IPS-NIHi11 (cell line): Measurements from ENCODE around the gene PYGM.

Experiments used
- DNase-seq: peaks from one replicate; pipeline ENCODE4 v3.0.0; 2012; ENCODE audit warnings: mixed read lengths, low spot score

Gene PYGM

DNA sequence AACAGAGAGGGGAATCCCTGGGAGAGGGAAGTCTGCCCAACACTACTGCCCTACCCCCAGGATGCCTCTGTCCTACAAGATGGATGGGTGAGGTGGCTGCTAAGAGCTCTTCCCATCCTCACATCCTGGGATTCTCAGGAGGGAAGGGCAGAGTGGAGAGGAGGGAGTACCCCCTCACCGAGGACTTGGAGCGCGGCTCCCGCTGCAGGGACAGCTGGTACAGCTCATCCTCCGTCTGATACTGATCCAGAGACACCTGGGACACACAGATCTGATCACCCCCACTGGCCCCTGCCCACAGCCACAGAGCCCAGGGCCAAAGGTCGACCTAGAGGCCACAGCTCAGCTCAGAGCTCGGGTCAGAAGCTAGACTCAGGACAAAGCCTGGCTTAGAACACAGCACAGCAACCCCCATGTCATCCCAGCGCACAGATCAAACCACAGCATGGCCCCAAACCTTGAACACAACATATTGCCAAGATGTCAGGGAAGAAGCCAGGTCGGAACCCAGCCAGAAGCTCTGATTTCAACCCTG is 24.0 kb downstream of the PYGM start:
- DNase-seq, result no peak

DNA sequence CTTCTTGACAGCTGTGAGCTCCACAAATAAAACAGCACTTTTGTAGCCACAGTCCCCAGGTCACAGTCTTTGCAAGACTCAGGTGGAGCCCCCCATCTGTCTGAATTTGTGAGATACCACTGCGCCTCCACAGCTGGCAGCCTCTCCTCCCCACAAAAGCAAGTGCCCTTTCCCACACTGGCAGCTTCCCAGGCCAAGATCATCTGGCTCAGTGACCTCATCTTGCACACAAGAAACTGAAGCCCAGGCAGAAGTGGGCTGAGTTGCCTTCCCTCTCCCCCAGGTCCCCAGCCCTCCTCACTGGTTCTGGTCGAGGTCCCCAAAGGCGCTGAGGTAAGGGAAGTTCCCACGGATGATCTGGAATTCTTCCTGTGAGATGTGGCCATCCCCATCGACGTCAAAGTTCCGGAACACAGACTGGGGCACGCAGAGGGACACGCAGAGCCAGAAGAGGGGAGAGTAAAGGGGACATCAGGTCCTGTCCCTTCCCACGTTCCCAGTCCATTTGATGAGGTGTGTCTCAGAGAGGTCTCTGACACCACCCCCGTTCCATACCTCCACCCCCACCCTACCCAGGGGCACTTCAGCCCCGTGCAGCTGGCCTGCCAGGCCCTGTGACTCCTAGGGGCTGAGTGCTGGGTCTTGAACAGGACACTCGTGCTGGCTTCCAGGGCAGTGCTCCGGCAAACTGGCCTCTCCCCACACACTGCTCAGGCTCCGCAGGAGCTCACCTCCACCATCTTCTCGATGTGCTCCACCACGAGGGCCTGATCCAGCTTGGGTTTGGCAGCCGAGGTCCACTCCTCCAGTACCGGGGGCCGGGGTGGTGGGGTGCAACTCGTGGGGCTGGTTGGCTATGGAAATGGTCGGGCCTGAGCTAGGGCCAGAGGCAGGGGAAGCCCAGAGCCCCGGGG is 24.7 kb downstream of the PYGM start:
- DNase-seq, result no peak

DNA sequence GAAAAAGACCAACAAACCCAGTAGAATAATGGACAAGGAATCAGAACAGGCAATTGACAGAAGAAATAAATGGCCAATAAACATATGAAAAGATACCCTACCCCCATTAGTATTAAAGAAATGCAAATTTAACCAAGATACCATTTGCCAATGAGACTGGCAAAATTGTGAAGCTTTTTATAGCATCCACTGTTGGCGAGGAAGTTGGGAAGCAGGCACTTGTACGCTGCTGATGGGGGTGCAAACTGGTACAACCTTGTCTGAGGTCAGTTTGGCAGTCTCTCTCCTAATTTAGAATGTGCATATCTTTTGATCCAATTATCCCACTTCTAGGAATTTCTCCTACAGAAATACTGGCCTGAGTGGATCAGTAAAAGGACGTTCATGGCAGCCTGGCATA is 28.2 kb downstream of the PYGM start:
- DNase-seq, result no peak

DNA sequence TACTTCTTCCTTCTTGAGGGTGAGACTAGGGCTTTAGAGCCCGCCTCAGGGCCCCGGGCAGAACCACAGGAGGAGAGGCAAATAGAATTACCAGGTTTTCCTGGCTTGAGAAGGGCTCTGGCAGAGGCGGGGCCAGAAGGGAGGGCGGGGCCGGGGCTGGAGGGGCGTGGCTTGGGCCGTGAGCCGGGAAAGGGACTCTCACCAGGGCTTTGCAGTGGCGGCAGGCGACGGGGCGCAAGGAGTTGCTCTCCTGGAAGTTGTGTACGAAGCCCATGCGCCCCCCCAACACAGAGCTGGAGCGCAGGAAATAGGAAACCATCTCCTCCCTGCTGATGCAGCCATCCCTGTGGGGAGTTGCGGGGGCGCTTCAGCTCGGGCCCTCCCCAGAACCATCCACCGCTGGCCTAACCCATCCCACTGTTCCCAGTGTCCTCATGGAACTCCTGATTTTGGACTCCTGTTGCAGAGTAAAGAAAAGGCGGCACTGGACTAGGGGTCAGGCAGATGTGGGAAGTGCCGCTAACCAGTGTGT is 29.9 kb downstream of the PYGM start:
- peak; percentile 88 for DNase-seq

DNA sequence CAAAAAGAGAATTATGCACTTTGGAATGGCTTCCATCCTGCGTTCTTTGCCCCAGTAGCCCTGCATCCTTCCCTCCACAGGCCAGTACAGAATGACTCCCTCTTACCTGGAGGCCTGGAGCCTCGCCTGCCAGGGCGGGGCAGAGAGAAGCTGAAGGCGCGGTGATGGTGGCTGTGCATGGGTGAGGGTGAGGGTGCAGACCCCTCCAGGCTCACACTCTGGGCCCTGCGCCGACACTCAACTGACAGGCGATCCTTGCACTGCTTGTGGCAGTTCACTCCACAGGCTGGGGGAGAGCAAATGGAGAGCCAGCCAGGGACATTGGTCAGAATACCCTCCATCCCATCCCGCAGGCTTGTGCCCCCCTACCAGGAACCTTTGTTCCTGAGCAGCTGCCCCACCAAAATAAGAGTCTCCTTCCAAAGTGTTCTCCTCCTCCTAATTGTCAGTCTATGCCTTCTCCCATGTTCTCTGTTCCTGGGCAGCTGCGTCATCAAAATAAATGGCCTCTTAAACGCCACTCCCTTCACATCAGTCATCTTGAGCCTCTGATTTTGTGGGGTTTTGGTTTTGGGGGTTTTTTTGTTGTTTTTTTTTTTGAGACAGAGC is 30.9 kb downstream of the PYGM start:
- DNase-seq, result no peak

DNA sequence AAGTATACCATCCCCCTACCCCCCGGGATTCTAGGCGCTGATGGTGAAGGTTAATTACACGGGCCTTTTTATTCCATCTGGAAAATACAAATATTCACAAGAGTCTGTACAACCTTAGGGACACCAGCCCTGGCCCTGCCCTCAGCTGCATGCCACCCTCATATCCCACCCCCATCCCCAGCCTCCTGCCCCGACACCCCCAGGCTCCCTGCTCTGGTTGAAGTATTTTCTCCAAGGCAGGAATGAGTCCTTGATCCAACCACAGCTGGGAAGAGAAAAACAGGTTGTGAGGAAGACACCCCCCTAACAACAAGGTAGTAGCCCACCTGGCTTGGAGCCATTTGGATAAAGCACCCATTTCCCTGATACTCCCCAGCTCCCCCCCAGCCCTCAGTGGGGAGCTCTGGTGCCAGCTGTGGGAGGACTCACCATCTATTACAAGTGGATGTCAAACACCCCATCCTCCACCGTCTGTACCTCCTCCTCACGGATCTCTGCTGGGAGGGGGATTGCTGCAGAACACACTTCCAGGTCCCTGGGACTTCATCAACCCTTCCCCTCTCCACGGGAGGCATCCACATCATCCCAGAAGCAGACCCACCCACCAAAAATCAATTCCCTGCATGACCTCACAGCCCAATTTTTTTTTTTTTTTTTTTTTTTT is 32.8 kb downstream of the PYGM start:
- DNase-seq, result no peak

DNA sequence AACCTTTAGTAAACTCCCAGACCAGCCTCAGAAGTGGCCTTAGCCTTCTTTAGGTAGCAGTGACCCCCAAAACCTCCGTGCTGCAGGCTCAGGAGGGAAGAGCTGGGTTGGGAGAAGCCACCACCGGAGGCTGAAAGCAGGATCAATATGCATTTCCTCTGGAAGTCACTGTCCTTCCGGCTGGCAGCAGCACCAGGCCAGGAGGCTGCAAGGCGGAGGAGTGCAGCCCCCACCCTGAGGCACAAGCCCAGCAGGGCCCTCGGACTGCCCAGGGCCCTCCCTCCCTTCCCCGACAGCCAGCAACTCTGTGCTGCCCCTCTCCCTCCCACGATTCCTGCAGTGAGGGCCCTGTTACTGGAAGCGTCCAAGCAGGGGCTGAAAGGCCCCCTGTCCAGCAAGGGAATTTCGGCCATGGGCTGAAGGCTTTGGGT is 33.5 kb downstream of the PYGM start:
- no peak for DNase-seq

DNA sequence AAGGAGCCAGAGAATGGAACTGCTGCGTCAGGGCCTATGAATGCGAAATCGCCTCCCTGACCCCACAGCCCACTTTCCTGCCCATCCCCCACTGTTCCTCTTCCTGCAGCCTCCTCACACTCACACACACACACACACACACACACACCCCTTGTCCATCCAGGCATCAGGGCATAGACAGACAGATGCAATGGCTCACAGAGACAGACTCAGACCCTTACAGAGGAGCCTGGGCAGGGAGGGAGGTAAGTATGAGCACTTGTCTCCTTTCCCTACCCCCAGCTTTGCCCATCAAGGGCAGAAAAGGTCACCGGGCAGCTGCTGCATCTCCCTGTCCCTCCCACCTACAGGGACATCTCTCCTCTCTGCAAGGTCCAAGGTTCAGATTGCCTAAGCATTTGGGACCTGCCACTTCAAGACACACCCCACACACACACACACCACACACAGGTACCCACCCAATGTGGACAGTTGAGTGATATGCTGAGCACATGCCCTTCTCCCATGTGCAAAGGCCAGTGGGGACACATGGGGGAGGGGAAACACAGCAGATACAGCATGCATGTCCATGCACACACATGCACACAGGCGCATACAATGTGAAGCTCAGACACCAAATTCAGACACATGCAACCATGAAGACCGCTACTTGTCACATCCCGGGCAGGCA is 34.8 kb downstream of the PYGM start:
- DNase-seq, result no peak

DNA sequence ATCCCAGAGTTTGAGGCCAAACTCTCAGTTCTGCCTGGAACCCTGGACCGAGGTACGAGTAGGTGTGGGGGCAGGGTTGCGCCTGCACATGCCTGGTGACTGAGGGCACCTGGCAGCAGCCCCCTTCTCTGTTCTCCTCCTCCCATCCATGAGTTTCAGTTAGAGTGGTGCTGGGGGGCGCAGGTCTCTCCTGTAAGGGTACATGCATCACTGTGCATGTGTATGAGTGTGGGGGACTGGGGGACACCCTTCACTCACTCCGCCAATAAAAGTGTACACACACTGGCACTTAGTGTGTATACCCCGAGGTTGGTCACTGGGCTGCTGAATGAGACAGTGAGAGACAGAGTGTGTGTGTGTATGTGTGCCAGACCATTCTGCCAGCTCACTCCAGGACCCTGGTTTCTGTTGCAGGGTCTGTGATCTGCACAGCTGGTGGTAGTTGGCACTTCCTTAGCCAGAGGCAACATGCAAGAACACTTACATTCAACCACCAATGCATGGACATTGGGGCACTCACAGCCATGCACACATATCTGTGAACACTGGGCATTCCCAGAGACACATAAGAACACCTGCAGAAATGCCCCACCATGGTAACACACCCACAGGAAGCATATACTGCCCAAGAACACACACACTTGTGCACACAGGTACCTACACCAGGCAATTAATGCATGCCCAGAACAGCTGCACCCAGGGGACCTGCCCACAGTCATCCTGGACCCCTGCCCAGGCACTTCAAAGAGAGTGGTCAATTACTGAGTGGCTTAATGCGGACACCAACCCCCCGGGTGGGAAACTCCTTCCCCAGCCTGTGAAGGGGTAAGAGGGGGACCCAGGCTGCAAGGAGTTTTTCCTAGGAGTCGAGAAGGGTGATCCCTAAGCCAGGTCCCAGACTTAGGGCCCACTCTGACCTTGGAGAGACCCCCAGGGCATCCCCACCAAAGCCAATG is 35.6 kb downstream of the PYGM start:
- no peak for DNase-seq

DNA sequence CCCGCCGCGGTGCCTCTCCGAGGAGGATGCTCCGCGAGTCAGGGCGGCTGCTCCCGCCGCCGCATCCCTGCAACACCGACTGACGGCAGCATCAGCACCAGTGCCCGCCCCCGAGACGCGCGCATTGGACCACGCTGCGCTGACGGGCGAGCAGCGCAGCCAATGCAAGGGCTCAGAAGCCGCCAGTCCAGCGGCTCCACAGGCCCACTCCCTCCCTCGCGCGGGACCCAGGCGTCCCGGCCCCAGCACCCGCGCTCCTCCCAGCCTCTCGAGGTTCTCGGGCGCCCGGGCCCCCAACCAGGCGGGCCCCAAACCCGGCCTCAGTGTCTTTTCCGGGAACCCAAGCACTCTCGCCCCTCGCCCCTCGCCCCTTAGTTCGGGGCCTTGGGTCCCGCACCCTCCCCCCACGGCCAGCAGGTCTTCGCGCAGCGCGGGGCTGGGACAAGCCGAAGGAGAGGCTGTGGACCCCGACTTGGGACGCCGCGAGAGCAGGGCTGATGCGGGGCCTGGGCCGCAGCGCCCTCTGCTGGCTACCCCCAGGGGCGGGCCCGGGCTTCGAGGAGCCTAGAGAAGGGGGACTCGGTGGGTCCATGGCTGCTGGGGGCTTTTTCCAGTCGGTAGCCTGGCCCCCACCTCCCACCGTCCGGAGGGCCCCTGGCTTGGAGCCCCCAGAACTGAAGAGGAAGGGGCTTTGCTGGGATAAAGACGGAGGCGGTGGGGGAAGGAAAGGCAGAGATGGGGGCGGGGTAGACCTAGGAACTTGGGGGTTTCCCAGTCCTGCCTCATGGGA is 36.5 kb downstream of the PYGM start, which contains the start of gene NRXN2:
TSS of gene NRXN2 (minus strand) at position 81 of the 790 bp plus-strand sequence. CDS start 9,498 bp downstream, outside the sequence.
- DNase-seq, result peak; percentile 98

DNA sequence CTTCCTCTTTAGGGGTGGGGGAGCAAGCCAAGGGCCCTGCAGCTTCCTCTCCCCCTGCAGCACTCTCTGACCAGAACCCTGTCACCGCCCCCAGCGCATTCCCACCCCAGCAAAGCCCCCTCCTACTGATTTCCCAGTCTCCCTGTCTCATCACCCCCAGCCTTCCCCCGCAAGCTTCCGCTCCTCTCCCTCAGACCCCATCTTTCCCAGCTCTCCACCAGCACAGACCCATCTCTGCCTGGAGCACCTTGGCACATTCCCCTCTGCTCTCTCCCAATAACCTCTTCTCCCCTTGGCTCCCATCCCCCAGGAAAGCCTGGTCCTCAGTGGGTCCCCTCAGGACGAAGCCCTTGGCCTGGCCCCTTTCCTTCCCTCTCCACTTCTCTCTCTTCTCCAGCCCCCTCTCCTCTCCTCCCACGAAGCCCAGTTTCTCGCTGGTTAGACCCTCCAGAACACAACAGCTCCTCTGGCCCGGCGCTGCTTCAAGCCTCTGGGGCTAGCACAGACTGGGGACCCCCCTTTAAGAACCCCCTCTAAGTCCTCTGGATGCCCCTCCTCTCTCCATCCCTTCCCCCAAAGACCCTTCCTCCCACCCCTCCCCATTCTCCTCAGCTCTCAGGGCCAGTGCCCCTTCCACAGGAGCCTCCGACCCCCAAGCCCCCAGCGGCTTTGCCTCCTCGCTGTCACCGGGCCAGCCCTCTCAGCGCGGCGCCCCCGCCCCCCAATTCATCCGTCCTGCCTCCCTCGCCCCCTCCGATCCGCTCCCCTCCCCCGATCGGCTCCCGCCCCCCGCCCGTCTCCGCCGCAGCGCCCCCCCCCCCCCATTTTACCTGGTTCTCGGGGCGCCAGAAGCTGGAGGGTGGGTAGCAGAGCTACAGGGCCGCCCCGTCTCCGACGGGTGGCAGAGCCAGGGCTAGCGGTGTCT is 37.4 kb downstream of the PYGM start:
- no peak for DNase-seq

DNA sequence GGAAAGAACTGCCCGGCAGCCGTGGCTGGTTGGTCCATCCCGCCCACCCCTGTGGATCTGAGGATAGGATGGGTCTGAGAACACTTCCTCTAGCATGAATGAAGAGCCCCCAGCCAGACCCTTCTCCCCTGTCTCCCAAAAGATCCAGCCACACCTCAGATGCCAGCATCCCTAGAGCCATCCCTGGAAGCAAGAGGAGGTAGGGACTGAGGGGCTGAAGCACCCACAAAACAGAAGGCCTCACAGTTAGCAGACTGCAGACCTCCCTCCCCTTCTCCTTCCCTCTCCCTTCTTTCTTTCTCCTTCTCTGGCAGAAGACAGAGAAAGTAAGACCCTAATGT is 38.4 kb downstream of the PYGM start:
- DNase-seq, result no peak

DNA sequence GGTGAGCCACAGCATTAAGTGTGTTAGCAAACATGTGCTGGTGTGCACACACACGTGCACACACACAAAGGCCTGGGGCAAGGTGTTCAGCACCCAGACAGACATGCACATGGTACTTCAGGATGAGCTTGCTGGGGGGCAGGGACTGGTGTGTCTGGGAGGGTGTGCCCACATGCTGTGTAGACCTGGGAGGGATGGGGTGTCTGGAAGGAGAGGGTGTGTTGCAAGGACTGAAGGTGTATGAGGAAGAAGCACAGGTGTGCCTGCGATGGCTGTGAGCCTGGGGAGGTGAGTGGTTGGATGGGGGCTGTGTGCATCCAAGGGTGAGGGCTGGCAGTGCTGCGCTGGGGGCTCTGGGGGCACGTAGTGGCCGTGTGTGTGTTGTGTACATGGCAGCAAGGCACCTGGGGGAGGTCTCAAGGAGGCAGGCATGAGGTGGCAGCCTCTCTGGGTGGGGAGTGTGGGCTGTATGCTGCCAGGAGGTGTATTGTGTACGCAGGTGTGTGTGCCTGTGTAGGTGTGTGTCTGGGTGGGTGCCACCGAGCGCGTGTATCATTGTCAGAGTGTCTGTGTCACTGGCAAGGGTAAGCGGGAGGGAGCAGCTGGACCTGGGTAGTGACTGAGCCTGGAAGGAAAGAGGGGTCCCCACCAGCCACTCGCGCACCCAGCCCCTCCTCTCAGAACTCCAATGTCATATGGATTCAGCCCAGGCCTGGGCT is 39.0 kb downstream of the PYGM start:
- DNase-seq, result no peak

DNA sequence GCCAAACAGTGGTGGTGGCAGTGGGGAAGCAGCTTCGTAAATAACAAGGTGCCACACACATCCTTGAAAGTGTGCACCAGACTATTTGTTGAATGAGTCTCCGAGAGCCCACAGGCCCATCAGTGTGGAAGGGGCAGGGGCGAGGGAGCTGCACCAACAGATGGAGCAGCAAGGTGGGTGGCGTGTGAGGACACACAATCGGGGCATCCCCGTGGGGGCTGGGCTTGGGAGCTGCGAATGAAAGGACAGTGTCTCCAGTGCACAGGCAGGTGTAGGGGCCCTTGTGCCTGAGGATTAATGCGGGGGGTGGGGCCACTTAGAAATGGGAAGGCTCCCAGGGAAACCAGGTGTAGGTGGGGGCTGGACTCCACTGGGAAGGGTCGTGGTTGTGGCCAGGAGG is 39.6 kb downstream of the PYGM start:
- no peak for DNase-seq

DNA sequence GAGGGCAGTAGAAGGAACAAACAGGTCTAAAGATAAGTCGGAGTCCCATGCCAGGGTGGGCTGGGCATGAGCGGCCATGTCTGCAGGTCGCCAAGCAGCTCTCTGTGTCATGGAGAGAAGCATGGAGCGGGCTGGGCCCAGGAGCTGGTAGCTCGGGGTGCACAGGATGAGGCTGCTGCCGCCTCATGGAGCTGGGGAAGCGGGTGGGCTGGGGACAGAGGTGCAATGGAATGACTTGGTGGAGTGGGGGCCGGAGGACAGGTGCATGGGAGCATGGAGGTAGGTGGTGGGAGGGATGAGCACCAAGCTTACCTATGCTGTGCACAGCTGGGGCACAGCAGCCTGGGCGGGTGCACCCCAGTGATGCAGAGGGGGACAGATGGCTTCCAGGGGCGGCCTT is 40.4 kb downstream of the PYGM start:
- no peak for DNase-seq

DNA sequence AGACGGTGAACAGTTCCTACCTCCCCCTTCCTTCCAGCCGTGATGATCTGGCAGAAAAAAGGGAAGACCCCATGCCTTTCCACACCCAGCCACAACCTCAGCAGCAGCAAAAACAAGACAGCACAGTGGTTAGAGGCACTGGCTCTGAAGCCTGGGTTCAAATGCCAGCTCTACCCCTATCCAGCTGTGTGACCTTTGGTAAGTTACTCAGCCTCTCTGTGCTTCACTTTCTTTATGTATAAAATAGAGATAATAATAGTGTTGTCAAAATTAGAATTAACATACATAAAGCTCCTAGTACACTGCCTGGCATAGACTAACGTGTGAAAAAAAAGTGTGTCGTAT is 41.0 kb downstream of the PYGM start:
- DNase-seq, result no peak

DNA sequence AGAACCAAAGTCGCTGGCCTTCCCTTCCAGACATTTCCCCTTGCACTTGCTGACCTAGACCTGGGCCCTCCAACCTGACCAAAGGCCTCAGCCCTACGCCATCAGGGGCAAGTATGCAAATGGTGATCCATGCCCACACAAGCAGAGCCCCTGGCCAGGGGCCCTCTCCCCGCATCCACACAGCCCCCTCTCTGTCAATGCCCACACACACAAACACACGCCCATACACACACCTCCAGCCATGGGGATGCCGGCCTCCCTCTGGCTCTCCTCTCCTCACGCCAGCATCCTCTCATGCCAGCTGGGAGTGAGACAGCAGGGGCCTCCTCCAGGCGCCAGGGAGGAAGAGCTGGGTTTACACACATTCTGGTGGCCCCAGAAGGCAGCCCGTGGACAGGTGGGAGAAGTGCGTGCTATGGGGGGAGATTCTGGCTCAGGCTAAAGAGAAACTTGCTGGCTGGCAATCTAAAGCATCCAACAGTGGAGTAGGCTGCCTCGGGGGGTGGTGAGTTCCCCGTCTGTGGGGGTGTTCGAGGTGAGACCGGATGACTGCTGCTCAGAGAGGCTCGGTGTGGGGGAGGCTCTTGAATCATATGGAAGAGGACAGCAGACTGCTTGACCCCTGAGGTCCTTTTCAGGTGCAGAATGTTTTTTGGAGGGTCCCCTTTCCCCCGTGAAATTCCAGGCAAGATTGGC is 41.5 kb downstream of the PYGM start:
- DNase-seq, result no peak

DNA sequence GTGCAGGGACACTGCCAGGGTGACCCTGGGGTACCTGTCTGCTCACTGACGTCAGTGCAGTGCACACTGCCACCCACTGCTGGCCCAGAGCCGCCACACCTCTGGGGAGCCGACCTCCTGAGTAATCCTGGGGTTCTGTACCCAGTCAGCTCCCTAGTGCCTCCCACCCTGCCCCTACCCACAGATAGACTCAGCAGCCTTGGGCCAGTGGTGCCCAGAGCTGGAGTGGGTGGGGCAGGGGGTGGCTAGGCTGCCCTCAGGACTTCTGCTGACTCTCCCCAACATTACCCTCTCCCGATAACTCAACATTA is 42.6 kb downstream of the PYGM start:
- no peak for DNase-seq
